ENCODE measurements around the gene DR1. TPM values are rescaled to one million over a fixed set of nuclear protein-coding genes. Genes with fewer than 3 reads are reported as not detected.

The DR1 gene
- total and polyA plus RNA-seq, 2 of the 8 experiments (the other 6 are each of a cell fraction or from before 2014, with no cell fraction given) = 13.1 to 62.3 TPM

DNA sequence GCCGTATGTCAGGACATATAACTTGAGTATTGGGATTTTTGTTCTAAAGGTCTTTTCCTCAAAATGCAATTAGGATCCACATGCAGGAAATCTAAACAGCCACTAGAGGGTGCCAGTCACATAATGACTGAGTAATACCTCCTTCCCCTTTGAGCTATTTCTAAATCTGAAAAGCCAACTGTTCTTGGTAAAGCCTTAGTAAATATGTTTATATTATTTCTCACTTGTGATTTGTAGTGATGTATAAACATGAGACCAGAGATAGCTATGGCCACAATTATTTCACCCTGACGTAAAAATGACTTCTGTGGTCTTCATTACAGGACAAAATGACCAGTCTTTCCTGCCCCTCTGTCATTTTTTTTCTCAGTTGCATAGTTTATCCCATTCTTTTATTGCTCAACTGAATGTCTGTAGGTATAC lies 41.0 kb upstream of the DR1 start:
- H3K4me2 ChIP-seq (ENCODE audit: insufficient read depth in 1 of 2, low read depth in 2 of 2, low read length in 2 of 2) = no peak overlapping the region
- DNase-seq (ENCODE audit: low read depth in 1 of 2, low spot score in 2 of 2) (no peak), FAIRE-seq (peak; percentile 78)
- H4K20me1 ChIP-seq (replicated peaks in 1 of 2; ENCODE audit: control insufficient read depth in 1 of 2, insufficient read depth in 2 of 2, low read length in 2 of 2) = no peaks in the 10 kb centered on the region
- H3K23ac ChIP-seq (ENCODE audit: insufficient read length) = no peak overlapping the region
- H2BK5ac ChIP-seq (ENCODE audit: low read depth, low read length) = no peak overlapping the region
- no peak overlapping the region for H3K27ac ChIP-seq (ENCODE audit: low read depth, low read length)
- no peaks in the 10 kb centered on the region for H3K79me2 ChIP-seq (ENCODE audit: control insufficient read depth in 1 of 2, insufficient read depth in 2 of 2, low read length in 2 of 2)
- H3K27me3 ChIP-seq (replicated peaks in 1 of 4; ENCODE audit: control insufficient read depth in 3 of 4, extremely low read depth in 1 of 4, insufficient read depth in 3 of 4, low read length in 3 of 4) = no peaks in the 10 kb centered on the region
- ChIA-PET CTCF (ENCODE audit: partially characterized antibody) (interaction anchor here (0.6 to 2.7 kb wide), 67 partner anchors 9 to 575 kb away, joined by 3 to 34 read pairs (median 4); partner anchors contain the start of genes DR1 and FNBP1L), POLR2A (ENCODE audit: partially characterized antibody) (interaction anchor here (0.6 to 2.7 kb wide), 5 partner anchors 24 to 274 kb away, joined by 3 to 9 read pairs (median 3); partner anchors contain the start of genes DR1 and FNBP1L)
- H3K14ac ChIP-seq (ENCODE audit: insufficient read length) = no peak overlapping the region
- no peaks in the 10 kb centered on the region for H3K36me3 ChIP-seq (ENCODE audit: control insufficient read depth in 2 of 4, insufficient read depth in 4 of 4, low read length in 3 of 4)
- H4K5ac ChIP-seq (ENCODE audit: insufficient read length, low read depth, low read length) = no peak overlapping the region
- no peak overlapping the region for H2BK120ac ChIP-seq (replicated peaks; ENCODE audit: low read depth, low read length)
- H3K23me2 ChIP-seq (ENCODE audit: low read depth, low read length) = no peaks in the 10 kb centered on the region; the same call in 1 of the 2 replicates
- no peak overlapping the region for H2AK5ac ChIP-seq (ENCODE audit: low read depth, low read length)
- H2AFZ ChIP-seq (ENCODE audit: low read length) = no peak overlapping the region
- H3K4me3 ChIP-seq (ENCODE audit: extremely low read depth in 1 of 4, insufficient read depth in 2 of 4, low read depth in 3 of 4, low read length in 4 of 4) = no peak overlapping the region
- no peak overlapping the region for H3K4ac ChIP-seq (replicated peaks; ENCODE audit: insufficient read length, low read depth, low read length)
- no peaks in the 10 kb centered on the region for H3K79me1 ChIP-seq (ENCODE audit: low read depth, low read length)
- H2BK20ac ChIP-seq (ENCODE audit: low read length) = no peak overlapping the region
- no peaks in the 10 kb centered on the region for H3K9me3 ChIP-seq (ENCODE audit: insufficient read depth in 2 of 2, low read depth in 1 of 2, low read length in 1 of 2)
- H3K56ac ChIP-seq (replicated peaks; ENCODE audit: insufficient read length, low read depth, low read length) = no peak overlapping the region
- no peak overlapping the region for H2BK12ac ChIP-seq (ENCODE audit: low read depth, low read length)
- H3K18ac ChIP-seq (ENCODE audit: extremely low read depth, low read length) = no peak overlapping the region
- peaks cover 0 to 2% (median 0%) of the 10 kb centered on the region in 4 experiments; a peak in 1 of 7 replicates for H3K4me1 ChIP-seq (replicated peaks in 1 of 4; ENCODE audit: control insufficient read depth in 3 of 4, insufficient read depth in 4 of 4, low read length in 3 of 4)
- no peak overlapping the region for H3K9ac ChIP-seq (replicated peaks in 1 of 4; ENCODE audit: extremely low read depth in 1 of 4, low read depth in 3 of 4, low read length in 3 of 4)
- WGBS, 2 experiments (ENCODE audit: extremely low coverage in 1 of 2, insufficient coverage in 1 of 2, insufficient read length in 1 of 2, insufficient replicate concordance in 2 of 2, low coverage in 1 of 2, low lambda C conversion rate in 2 of 2, missing lambda C conversion rate in 1 of 2) = 21% methylated on average over 2 of the region's 2 CpGs; no CpG with 5 or more reads in 1 of the 2 experiments
- H4K91ac ChIP-seq (replicated peaks; ENCODE audit: insufficient read length, low read length) = no peak overlapping the region
- no peak for TF ChIP-seq NRF1 (IDR thresholded peaks at IDR 0.05; ENCODE audit: low read depth, low read length)
- TF ChIP-seq RAD21 (IDR thresholded peaks at IDR 0.05 in 1 of 2, conservative IDR thresholded peaks at IDR 0.05 in 1 of 2; ENCODE audit: low read depth in 2 of 2, low read length in 2 of 2) = peak; percentile 91
- 0 out of 2 replicates have a peak, but pooled peaks have one; percentile 5 for TF ChIP-seq GTF2F1 (IDR thresholded peaks at IDR 0.05; ENCODE audit: borderline replicate concordance, low read depth, low read length)
- TF ChIP-seq, protein P1, sequence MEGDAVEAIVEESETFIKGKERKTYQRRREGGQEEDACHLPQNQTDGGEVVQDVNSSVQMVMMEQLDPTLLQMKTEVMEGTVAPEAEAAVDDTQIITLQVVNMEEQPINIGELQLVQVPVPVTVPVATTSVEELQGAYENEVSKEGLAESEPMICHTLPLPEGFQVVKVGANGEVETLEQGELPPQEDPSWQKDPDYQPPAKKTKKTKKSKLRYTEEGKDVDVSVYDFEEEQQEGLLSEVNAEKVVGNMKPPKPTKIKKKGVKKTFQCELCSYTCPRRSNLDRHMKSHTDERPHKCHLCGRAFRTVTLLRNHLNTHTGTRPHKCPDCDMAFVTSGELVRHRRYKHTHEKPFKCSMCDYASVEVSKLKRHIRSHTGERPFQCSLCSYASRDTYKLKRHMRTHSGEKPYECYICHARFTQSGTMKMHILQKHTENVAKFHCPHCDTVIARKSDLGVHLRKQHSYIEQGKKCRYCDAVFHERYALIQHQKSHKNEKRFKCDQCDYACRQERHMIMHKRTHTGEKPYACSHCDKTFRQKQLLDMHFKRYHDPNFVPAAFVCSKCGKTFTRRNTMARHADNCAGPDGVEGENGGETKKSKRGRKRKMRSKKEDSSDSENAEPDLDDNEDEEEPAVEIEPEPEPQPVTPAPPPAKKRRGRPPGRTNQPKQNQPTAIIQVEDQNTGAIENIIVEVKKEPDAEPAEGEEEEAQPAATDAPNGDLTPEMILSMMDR (IDR thresholded peaks at IDR 0.05; ENCODE audit: control extremely low read depth in 1 of 3, insufficient read depth in 1 of 3, low read depth in 1 of 3, low read length in 3 of 3) = peak in 2 of 3 experiments; percentile 61 to 87; a peak in 2 of 4 replicates
- 0 out of 2 replicates have a peak, but pooled peaks have one; percentile 24 for TF ChIP-seq CHD2 (IDR thresholded peaks at IDR 0.05; ENCODE audit: low read length)
- TF ChIP-seq POLR2A (IDR thresholded peaks at IDR 0.05; ENCODE audit: control extremely low read depth in 1 of 2, low read depth in 2 of 2, low read length in 2 of 2) = no peak
- no peak for TF ChIP-seq BACH1 (IDR thresholded peaks at IDR 0.05; ENCODE audit: low read length)
- H4K8ac ChIP-seq (ENCODE audit: extremely low read depth, insufficient read depth, low read length) = no peak overlapping the region
- H2BK15ac ChIP-seq (ENCODE audit: low read length) = no peak overlapping the region
